ENCODE data around the gene HNRNPC. TPM values are rescaled to one million over a fixed set of nuclear protein-coding genes. Genes with fewer than 3 reads are reported as not detected.

HNRNPC gene
- total and polyA plus RNA-seq, 9 of the 15 experiments (the other 6 are each of a cell fraction or from before 2014, with no cell fraction given) = 679 to 1,557 (median 1,191) TPM

GRCh38 chr14:21257394-21257909 lies 11.8 kb downstream of the HNRNPC start (continued):
- TF ChIP-seq, protein P1, sequence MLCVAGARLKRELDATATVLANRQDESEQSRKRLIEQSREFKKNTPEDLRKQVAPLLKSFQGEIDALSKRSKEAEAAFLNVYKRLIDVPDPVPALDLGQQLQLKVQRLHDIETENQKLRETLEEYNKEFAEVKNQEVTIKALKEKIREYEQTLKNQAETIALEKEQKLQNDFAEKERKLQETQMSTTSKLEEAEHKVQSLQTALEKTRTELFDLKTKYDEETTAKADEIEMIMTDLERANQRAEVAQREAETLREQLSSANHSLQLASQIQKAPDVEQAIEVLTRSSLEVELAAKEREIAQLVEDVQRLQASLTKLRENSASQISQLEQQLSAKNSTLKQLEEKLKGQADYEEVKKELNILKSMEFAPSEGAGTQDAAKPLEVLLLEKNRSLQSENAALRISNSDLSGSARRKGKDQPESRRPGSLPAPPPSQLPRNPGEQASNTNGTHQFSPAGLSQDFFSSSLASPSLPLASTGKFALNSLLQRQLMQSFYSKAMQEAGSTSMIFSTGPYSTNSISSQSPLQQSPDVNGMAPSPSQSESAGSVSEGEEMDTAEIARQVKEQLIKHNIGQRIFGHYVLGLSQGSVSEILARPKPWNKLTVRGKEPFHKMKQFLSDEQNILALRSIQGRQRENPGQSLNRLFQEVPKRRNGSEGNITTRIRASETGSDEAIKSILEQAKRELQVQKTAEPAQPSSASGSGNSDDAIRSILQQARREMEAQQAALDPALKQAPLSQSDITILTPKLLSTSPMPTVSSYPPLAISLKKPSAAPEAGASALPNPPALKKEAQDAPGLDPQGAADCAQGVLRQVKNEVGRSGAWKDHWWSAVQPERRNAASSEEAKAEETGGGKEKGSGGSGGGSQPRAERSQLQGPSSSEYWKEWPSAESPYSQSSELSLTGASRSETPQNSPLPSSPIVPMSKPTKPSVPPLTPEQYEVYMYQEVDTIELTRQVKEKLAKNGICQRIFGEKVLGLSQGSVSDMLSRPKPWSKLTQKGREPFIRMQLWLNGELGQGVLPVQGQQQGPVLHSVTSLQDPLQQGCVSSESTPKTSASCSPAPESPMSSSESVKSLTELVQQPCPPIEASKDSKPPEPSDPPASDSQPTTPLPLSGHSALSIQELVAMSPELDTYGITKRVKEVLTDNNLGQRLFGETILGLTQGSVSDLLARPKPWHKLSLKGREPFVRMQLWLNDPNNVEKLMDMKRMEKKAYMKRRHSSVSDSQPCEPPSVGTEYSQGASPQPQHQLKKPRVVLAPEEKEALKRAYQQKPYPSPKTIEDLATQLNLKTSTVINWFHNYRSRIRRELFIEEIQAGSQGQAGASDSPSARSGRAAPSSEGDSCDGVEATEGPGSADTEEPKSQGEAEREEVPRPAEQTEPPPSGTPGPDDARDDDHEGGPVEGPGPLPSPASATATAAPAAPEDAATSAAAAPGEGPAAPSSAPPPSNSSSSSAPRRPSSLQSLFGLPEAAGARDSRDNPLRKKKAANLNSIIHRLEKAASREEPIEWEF (CRISPR knock-in tag; IDR thresholded peaks at IDR 0.05) = no peak
- no peak for TF ChIP-seq ELF1 (tag; IDR thresholded peaks at IDR 0.05)
- no peak for TF ChIP-seq SMARCE1 (IDR thresholded peaks at IDR 0.05)
- TF ChIP-seq ZBTB1 (CRISPR knock-in tag; IDR thresholded peaks at IDR 0.05; ENCODE audit: borderline replicate concordance, low read depth) = no peak
- no peak for TF ChIP-seq SPI1 (IDR thresholded peaks at IDR 0.05; ENCODE audit: borderline replicate concordance, low read depth, low read length)
- peak; percentile 29; the same call in 1 of the 2 replicates for TF ChIP-seq THRB (CRISPR knock-in tag; conservative IDR thresholded peaks at IDR 0.05)
- TF ChIP-seq ZNF3 (CRISPR knock-in tag; IDR thresholded peaks at IDR 0.05) = no peak
- no peak for TF ChIP-seq NUFIP1 (IDR thresholded peaks at IDR 0.05; ENCODE audit: partially characterized antibody)
- no peak for TF ChIP-seq ZNF407 (IDR thresholded peaks at IDR 0.05; ENCODE audit: low read depth)
- TF ChIP-seq, protein P2, sequence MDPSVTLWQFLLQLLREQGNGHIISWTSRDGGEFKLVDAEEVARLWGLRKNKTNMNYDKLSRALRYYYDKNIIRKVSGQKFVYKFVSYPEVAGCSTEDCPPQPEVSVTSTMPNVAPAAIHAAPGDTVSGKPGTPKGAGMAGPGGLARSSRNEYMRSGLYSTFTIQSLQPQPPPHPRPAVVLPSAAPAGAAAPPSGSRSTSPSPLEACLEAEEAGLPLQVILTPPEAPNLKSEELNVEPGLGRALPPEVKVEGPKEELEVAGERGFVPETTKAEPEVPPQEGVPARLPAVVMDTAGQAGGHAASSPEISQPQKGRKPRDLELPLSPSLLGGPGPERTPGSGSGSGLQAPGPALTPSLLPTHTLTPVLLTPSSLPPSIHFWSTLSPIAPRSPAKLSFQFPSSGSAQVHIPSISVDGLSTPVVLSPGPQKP (CRISPR knock-in tag; IDR thresholded peaks at IDR 0.05) = no peak
